ENCODE measurements around the gene PHF19. TPM values are rescaled to one million over a fixed set of nuclear protein-coding genes. Genes with fewer than 3 reads are reported as not detected.

The PHF19 gene
- total RNA-seq, 1 experiment from 2014 or later = 76.3 TPM

DNA sequence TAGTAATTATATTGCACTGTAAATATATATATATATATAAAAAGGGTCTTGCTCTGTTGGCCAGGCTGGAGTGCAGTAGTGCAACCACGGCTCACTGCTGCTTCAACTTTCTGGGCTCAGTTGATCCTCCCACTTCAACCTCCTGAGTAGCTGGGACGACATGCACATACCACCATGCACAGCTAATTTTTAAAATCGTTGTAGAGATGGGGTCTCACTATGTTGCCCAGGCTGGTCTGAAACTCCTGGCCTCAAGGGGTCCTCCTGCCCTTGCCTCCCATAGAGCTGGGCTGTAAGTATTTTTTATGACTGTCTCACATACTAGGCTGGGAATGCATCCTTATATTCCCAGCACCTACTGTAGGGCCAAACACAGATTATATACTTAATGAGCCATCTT is 46.1 kb downstream of the PHF19 start:
- ChIA-PET CTCF (no interaction called here), POLR2A (interaction anchor here (0.5 kb wide), 1 partner anchor 527 kb away, joined by 3 read pairs; no protein-coding TSS in a partner anchor)
- H3K9me3 ChIP-seq = no peaks in the 10 kb centered on the region
- Mint-ChIP-seq H3K4me1 (ENCODE audit: low read depth, unreplicated experiment) (no peaks in the 10 kb centered on the region), H3K27ac (ENCODE audit: unreplicated experiment) (no peak overlapping the region), H3K4me3 (ENCODE audit: unreplicated experiment) (no peak overlapping the region), H3K9me3 (ENCODE audit: unreplicated experiment) (no peaks in the 10 kb centered on the region), H3K36me3 (ENCODE audit: insufficient read depth, unreplicated experiment) (peaks cover 81% of the 10 kb centered on the region), H3K27me3 (ENCODE audit: insufficient read depth, unreplicated experiment) (no peaks in the 10 kb centered on the region)
- TF ChIP-seq, protein P1, sequence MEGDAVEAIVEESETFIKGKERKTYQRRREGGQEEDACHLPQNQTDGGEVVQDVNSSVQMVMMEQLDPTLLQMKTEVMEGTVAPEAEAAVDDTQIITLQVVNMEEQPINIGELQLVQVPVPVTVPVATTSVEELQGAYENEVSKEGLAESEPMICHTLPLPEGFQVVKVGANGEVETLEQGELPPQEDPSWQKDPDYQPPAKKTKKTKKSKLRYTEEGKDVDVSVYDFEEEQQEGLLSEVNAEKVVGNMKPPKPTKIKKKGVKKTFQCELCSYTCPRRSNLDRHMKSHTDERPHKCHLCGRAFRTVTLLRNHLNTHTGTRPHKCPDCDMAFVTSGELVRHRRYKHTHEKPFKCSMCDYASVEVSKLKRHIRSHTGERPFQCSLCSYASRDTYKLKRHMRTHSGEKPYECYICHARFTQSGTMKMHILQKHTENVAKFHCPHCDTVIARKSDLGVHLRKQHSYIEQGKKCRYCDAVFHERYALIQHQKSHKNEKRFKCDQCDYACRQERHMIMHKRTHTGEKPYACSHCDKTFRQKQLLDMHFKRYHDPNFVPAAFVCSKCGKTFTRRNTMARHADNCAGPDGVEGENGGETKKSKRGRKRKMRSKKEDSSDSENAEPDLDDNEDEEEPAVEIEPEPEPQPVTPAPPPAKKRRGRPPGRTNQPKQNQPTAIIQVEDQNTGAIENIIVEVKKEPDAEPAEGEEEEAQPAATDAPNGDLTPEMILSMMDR (IDR thresholded peaks at IDR 0.05; ENCODE audit: insufficient read depth in 1 of 2, low read depth in 1 of 2, low read length in 1 of 2, severe bottlenecking in 1 of 2, unreplicated experiment in 1 of 2) = no peak
- H3K4me3 ChIP-seq (ENCODE audit: low read depth, low read length) = no peak overlapping the region
- no peak for DNase-seq
- no peaks in the 10 kb centered on the region for H3K27me3 ChIP-seq (replicated peaks; ENCODE audit: control insufficient read depth, insufficient read depth, low read length)
- H3K36me3 ChIP-seq (ENCODE audit: control insufficient read depth, insufficient read depth, low read length) = peaks cover 4% of the 10 kb centered on the region
- no TSS peak for BruUV-seq (replicated peaks)
- no peaks in the 10 kb centered on the region for H3K4me1 ChIP-seq
- intact Hi-C loops (cut with micrococcal nuclease; ENCODE audit: unreplicated experiment) = no loop called here

GRCh38 chr9:120830151-120830550 is 46.8 kb downstream of the PHF19 start:
- H3K4me3 ChIP-seq (ENCODE audit: low read depth, low read length) = no peak overlapping the region
- no peaks in the 10 kb centered on the region for H3K4me1 ChIP-seq
- POLR2A ChIA-PET = no interaction called here
- peaks cover 78% of the 10 kb centered on the region for H3K36me3 Mint-ChIP-seq (ENCODE audit: insufficient read depth, unreplicated experiment)
- H3K27me3 ChIP-seq (replicated peaks; ENCODE audit: control insufficient read depth, insufficient read depth, low read length) = no peaks in the 10 kb centered on the region
- H3K9me3 ChIP-seq = peaks cover 6% of the 10 kb centered on the region
- no peak for DNase-seq
- H3K27me3 Mint-ChIP-seq (ENCODE audit: insufficient read depth, unreplicated experiment) = no peaks in the 10 kb centered on the region
- H3K27ac Mint-ChIP-seq (ENCODE audit: unreplicated experiment) = no peak overlapping the region
- H3K4me3 Mint-ChIP-seq (ENCODE audit: unreplicated experiment) = no peak overlapping the region
- intact Hi-C loops (cut with micrococcal nuclease; ENCODE audit: unreplicated experiment) = no loop called here
- H3K4me1 Mint-ChIP-seq (ENCODE audit: low read depth, unreplicated experiment) = no peaks in the 10 kb centered on the region
- no peaks in the 10 kb centered on the region for H3K9me3 Mint-ChIP-seq (ENCODE audit: unreplicated experiment)
- CTCF ChIA-PET = no interaction called here
- peaks cover 4% of the 10 kb centered on the region for H3K36me3 ChIP-seq (ENCODE audit: control insufficient read depth, insufficient read depth, low read length)
- no TSS peak for BruUV-seq (replicated peaks)
- TF ChIP-seq, protein P1 (IDR thresholded peaks at IDR 0.05; ENCODE audit: insufficient read depth in 1 of 2, low read depth in 1 of 2, low read length in 1 of 2, severe bottlenecking in 1 of 2, unreplicated experiment in 1 of 2) = no peak

GRCh38 chr9:120829650-120830049 is 47.3 kb downstream of the PHF19 start:
- no peak overlapping the region for H3K27ac Mint-ChIP-seq (ENCODE audit: unreplicated experiment)

More at GRCh38 chr9:120829650-120830049, 47.3 kb downstream of the PHF19 start:
- Histone ChIP-seq H3K4me1 (no peaks in the 10 kb centered on the region), H3K9me3 (peaks cover 9% of the 10 kb centered on the region), H3K36me3 (ENCODE audit: control insufficient read depth, insufficient read depth, low read length) (peaks cover 4% of the 10 kb centered on the region), H3K4me3 (ENCODE audit: low read depth, low read length) (no peak overlapping the region), H3K27me3 (replicated peaks; ENCODE audit: control insufficient read depth, insufficient read depth, low read length) (no peaks in the 10 kb centered on the region)
- TF ChIP-seq, protein P1 (IDR thresholded peaks at IDR 0.05; ENCODE audit: insufficient read depth in 1 of 2, low read depth in 1 of 2, low read length in 1 of 2, severe bottlenecking in 1 of 2, unreplicated experiment in 1 of 2) = no peak
- ChIA-PET CTCF (no interaction called here), POLR2A (no interaction called here)
- no peak overlapping the region for H3K4me3 Mint-ChIP-seq (ENCODE audit: unreplicated experiment)
- BruUV-seq (replicated peaks) = no TSS peak
- H3K36me3 Mint-ChIP-seq (ENCODE audit: insufficient read depth, unreplicated experiment) = peaks cover 81% of the 10 kb centered on the region
- intact Hi-C loops (cut with micrococcal nuclease; ENCODE audit: unreplicated experiment) = no loop called here
- H3K4me1 Mint-ChIP-seq (ENCODE audit: low read depth, unreplicated experiment) = no peaks in the 10 kb centered on the region
- no peaks in the 10 kb centered on the region for H3K27me3 Mint-ChIP-seq (ENCODE audit: insufficient read depth, unreplicated experiment)
- DNase-seq = no peak
- H3K9me3 Mint-ChIP-seq (ENCODE audit: unreplicated experiment) = no peaks in the 10 kb centered on the region

All from Caco-2 (cell line).